B cell (primary cell): ENCODE measurements around the gene UBR1.

ENCODE experiments used
- EZH2 ChIP-seq: IDR thresholded peaks from 2 replicates; pipeline ENCODE4 v1.6.1; 2012; ENCODE audit warnings: borderline replicate concordance, low read depth, mild to moderate bottlenecking, moderate library complexity, low read length; ENCODE audit not compliant: insufficient read depth, poor library complexity, severe bottlenecking
- TF ChIP-seq, protein P1 (sequence below): fragments of 200-600 bp; IDR thresholded peaks from one replicate; pipeline ENCODE4 v1.8.0; 2022; ENCODE audit warnings: antibody characterized with exemption, mild to moderate bottlenecking

DNA sequence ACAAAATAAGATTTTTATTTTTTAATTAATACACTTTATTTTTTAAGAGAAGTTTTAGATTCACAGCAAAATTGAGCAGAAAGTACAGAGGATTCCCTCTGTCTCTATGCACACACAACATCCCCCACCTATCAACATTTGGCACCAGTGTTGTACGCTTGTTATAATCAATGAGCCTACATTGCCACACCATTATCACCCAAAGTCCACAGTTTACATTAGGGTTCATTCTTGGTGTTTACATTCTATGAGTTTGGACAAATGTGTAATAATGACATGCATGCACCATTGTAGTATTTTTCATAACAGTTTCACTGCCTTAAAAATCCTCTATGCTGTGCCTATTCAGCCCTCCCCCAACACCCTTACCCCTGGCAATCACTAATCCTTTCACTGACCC, 134.0 kb downstream of the UBR1 start:
- TF ChIP-seq EZH2, result no peak
- TF ChIP-seq, protein P1, sequence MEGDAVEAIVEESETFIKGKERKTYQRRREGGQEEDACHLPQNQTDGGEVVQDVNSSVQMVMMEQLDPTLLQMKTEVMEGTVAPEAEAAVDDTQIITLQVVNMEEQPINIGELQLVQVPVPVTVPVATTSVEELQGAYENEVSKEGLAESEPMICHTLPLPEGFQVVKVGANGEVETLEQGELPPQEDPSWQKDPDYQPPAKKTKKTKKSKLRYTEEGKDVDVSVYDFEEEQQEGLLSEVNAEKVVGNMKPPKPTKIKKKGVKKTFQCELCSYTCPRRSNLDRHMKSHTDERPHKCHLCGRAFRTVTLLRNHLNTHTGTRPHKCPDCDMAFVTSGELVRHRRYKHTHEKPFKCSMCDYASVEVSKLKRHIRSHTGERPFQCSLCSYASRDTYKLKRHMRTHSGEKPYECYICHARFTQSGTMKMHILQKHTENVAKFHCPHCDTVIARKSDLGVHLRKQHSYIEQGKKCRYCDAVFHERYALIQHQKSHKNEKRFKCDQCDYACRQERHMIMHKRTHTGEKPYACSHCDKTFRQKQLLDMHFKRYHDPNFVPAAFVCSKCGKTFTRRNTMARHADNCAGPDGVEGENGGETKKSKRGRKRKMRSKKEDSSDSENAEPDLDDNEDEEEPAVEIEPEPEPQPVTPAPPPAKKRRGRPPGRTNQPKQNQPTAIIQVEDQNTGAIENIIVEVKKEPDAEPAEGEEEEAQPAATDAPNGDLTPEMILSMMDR, result no peak
